KG1 (cell line): ENCODE data around the gene C9orf78.

ENCODE experiments used
- DNase-seq: peaks from one replicate; lab custom pipeline; 2025; lab: John Stamatoyannopoulos, UW

C9orf78 gene

GRCh38 chr9:129835128-129835859 lies at the start of gene C9orf78, which contains the start of gene USP20:
Gene C9orf78 (minus strand): TSS chr9:129835275. CDS start chr9:129835221, 54 bp downstream.
Gene USP20 (plus strand): TSS chr9:129835458. CDS start chr9:129852556, 17,098 bp downstream.
- DNase-seq = peak; percentile 95

GRCh38 chr9:129884220-129885017 lies 49.3 kb upstream of the C9orf78 start:
- peak; percentile 89 for DNase-seq

- no peak for DNase-seq
Observed at GRCh38 chr9:129881547-129882324, 46.7 kb upstream of the C9orf78 start.

- no peak for DNase-seq
Observed at GRCh38 chr9:129880654-129881546, 45.8 kb upstream of the C9orf78 start.

- DNase-seq = no peak
Observed at GRCh38 chr9:129879991-129880653, 45.0 kb upstream of the C9orf78 start.

- DNase-seq = no peak
Observed at GRCh38 chr9:129879103-129879699, 44.1 kb upstream of the C9orf78 start.

- DNase-seq = no peak
Observed at GRCh38 chr9:129878291-129878690, 43.2 kb upstream of the C9orf78 start.

GRCh38 chr9:129876815-129877214 lies 41.7 kb upstream of the C9orf78 start:
- DNase-seq = no peak

- no peak for DNase-seq
Observed at GRCh38 chr9:129875687-129876395, 40.8 kb upstream of the C9orf78 start.

GRCh38 chr9:129875181-129875611 lies 40.1 kb upstream of the C9orf78 start:
- no peak for DNase-seq

GRCh38 chr9:129874261-129875101 lies 39.4 kb upstream of the C9orf78 start:
- DNase-seq = no peak

- no peak for DNase-seq
Observed at GRCh38 chr9:129873563-129874190, 38.6 kb upstream of the C9orf78 start.

GRCh38 chr9:129871046-129871445 lies 36.0 kb upstream of the C9orf78 start:
- DNase-seq = no peak

- DNase-seq = no peak
Observed at GRCh38 chr9:129869585-129870501, 34.8 kb upstream of the C9orf78 start.

GRCh38 chr9:129868872-129869486 lies 33.9 kb upstream of the C9orf78 start:
- no peak for DNase-seq

- DNase-seq = no peak
Observed at GRCh38 chr9:129868023-129868871, 33.2 kb upstream of the C9orf78 start.
